ENCODE measurements around the gene ZNF836.

The ZNF836 gene

DNA sequence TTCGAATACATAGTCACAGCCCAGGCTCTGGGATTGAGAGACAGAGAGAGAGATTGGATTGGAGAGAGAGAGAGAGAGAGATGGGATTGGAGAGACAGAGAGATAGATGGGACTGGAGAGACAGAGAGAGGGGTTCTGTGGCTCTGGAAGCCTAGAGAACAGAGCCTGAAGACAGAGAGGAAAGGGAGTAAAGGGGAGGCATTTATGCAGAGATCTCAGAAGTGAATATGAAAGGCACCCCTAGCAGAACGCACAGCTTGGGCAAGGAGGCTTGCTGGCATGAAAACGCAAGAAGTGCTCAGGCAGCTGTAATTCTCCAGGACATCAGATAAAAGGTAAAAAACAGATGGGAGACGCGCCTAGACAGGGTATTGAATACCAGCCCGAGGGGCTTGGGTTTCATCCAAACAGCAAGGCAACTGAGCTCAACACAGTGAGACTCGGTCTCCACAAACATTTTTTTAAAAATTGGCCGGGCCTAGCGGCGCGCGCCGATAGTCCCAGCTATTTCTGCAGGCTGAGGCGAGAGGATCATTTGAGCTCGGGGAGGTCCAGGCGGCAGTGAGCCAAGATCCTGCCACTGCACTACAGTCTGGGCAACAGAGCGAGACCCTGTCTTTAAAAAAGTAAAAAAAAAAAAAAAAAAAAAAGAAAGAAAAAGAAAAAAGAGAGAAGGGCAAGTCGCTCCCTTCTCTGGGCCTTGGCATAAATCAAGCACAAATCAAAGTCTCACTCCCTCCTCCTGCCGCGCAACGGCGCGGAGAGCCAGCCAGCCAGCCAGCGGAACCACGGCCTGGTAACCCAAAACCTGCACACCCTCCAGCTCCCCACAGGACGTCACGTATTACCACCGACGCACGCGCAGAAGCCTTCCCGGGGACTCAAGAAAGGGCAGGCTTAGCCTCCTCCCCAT lies 17.7 kb upstream of the ZNF836 start:
- DNase-seq: no peak

GRCh38 chr19:52187407-52187806 lies 16.0 kb upstream of the ZNF836 start:
- no peak for DNase-seq

DNA sequence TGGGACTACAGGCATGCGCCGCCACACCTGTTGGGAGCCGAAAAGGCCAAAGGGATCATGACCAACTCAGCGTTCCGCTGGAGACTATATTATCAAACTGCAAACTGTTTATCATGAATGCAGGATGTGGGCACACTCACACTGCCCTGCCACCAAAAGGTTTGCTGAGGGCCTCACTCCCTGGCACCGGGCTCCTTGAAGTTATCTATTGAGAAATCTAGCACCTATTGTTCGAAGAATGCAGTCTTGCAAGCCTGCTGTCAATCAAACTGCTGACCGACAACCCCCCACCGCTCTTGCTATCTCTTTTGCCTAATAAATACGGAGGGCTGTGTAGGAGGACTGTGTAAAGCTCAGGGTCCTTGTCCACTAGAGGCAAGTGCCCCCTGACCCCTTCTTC lies 5.2 kb upstream of the ZNF836 start:
- DNase-seq: no peak

GRCh38 chr19:52172347-52172746 lies 926 bp upstream of the ZNF836 start:
- DNase-seq: no peak

- DNase-seq: no peak
Observed at GRCh38 chr19:52170863-52171320, 529 bp downstream of the ZNF836 start.

DNA sequence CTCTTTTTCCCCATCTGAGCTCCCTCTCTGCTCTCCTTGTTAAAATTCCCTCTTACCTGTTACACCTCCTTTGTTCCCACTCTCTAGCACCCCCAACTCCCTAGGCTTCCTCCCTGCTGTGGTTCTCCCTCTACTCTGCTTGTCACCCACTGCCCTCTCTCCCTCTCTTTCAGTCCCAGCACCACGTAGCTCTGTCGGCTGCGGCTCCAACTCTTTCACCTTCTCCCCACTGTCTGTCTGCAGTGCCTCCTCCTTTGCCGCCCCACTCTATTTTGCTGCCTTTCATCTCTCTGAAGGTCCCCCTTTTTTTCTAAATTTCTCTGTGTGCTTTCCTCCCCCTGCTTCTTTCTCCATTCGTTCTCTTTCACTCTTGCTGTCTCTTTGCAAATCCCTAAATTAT lies 1.1 kb downstream of the ZNF836 start:
- DNase-seq: no peak

- no peak for DNase-seq
Observed at GRCh38 chr19:52155596-52156359, 15.6 kb downstream of the ZNF836 start.

DNA sequence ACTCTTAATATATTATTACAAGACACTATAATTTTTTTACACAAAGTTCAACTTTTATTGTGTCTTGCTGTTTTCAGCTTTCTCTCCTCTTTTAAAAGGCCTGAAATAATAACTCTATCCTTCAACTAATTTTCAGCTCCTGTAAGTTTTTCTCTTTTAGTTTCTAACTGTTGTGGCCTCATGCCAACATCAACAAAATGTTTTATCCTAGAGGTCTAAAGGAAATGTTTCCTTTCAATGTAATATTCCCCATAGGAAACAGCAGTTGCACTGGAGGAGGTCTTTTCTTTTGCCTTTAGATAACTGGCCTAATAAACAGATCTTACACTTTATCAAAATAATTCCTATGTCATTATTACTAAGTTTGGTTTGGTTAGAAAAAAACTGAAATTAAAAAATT lies 23.2 kb downstream of the ZNF836 start:
- DNase-seq: no peak

DNA sequence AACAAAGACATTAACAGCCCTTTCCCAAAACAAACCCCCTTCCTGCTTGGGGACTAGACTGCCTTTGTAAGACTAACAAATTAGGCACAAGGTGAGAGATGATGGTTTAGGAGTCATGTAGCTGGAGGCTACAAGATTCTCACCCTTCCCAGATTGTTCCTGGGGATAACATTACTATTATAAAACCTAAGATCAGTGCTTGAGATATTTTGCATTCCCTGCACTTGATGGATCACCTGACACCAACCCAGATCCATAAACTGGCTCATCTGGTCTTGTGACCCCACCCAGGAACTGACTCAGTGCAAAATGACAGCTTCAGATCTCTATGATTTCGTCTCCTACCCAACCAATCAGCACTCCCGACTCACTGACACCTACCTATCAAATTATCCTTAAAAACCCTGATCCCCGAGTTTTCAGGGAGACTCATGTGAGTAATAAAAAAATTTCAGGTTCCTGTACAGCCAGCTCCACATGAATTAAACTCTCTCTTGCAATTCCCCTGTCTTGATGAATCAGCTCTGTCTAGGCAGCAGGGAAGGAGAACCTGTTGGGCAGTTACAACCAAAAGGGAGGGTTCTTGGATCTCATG lies 29.3 kb downstream of the ZNF836 start:
- no peak for DNase-seq

DNA sequence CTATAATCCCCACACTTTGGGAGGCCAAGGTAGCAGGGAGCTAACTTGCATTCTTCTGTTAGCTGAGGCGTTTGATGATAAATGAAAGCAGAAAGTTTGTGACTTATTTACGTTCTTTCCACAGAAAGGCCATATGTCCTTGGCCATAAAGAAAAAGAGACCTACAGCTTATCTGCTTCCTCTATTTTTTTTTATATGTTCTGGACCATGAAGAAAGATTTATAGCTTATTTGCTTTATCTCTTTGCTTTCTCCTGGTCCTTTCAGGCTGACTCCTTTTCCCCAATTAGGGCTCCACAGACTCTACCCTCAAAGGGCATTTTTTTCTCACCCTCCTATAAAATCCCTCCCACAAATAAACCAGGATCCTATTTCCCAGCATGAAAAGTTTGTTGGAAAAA lies 30.2 kb downstream of the ZNF836 start:
- DNase-seq: no peak

DNA sequence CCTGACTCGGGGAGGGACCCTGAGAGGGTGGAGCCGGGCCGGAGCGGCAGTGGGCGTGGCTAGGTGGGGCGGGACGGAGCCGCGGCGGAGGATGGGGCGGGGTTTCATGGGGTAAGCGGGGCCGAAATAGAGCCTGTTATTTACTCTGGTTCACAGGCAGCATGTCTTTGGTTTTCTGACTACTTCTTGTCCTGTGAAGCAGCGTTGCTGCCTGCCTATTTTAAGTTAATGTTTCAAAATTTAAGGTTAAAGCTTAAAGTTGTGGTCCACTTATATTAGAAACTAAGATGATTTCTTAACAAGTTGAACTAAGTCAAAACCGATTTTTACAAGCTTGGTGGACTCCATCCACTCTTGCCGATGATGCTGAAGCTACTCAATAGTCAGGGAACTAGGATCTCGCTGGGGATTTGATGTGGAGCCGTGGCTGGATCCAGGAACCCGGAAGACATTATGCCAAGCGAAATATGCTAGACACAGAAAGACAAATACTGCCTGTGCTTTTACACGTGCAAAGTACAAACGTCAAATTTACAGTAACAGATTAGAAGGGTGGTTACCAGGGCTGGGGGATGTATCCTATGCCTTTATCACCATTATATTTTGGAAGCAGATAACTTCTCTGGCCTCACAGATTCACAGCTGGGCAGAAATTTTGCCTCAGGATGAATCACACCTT lies 31.2 kb downstream of the ZNF836 start:
- DNase-seq: no peak

DNA sequence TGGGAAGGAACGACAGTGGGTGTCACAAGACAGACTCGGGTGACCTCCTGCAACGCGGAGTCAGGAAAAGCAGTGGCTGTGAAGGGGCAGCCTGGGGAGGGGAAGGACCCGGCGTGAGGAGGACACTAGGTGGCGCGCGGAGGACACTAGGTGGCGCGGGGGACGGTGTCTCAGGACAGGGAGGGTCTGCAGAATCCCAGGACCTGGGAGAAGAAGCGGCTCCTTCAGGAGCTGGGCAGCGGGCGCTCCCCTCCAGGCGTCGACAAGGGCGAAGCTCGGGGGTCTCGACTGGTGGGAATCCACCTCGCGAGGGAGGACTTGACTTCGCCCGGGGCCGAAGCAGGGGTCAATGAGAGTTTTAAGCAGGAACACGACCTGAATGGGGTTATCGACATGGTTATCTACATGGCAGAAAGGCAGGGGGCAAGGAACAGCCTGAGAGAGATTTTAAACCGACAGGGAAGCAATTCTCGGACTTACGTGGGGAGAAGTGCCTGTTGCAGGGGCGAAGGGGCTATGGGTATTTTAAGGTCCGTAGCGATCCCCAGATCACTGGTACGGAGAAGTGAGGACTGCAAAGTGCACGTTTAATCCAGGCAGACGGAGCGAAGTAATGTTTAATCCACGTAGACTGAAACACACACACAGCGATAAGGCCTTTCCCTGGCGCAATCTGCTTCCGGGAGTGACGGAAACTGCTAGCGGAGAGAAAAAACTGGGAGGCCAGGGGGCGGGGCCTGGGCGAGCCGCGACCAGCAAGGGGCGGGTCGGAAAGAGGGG lies 32.0 kb downstream of the ZNF836 start, which contains the start of gene ZNF616:
Gene ZNF616, minus strand, starts transcription at position 687 of the 780 bp plus-strand sequence. CDS start 9,426 bp downstream, outside the sequence.
- peak; percentile 98 for DNase-seq

DNA sequence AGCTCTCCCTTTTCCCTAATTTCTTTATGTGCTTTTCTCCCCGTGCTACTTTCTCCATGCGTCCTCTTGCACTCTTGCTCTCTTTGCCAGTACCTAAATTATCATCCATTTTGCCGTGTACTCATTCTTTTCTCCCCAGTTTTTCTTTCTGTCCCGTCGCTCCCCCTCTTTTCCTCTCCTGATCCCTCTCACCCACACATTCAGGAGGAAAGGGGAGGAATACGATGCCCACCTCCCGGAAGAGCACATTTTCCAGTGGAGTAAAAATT lies 32.5 kb downstream of the ZNF836 start:
- no peak for DNase-seq

DNA sequence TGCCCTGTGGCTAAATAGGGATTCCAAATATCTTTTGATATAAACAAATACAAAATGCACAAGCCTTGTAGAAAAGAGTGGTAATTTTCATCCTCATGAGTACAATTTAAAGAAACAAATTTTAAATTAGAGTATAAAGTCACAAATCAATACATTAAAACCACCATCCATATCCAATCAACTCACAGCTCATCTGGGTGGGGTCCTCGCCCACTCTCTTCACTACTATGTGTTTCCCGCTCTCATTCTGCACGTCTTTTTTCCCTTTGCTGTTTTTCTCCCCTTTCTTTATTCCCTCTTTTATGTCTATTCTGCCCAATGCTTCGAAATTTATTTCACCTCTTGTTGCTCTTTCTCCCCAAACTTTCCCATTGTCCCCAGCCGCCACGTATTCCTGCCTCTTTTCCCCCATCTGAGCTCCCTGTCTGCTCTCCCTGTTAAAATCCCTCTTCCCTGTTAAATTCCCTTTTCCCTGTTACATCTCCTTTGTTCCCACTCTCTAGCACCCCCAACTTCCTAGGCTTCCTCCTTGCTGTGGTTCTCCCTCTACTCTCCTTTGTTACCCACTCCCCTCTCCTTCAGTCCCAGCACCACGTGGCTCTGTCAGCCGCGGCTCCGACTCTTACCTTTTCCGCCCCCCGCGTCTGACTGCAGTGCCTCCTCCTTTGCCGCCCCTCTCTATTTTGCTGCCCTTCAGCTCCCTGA lies 33.0 kb downstream of the ZNF836 start:
- peak; percentile 40 for DNase-seq

- DNase-seq: no peak
Observed at GRCh38 chr19:52120286-52120685, 51.1 kb downstream of the ZNF836 start.

DNA sequence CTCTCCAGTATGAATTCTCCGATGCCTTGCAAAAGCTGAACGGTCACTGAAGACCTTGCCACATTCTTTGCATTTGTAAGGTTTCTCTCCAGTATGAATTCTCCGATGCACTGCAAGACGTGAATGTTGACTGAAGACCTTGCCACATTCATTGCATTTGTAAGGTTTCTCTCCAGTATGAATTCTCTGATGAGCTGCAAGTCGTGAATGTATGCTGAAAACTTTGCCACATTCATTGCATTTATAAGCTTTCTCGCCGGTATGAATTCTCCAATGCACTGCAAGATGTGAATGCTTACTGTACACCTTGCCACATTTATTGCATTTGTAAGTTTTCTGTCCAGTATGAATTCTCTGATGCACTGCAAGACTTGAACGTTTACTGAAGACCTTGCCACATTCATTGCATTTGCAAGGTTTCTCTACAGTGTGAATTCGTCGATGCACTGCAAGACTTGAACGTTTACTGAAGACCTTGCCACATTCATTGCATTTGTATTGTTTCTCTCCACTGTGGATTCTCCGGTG lies 55.8 kb downstream of the ZNF836 start:
- DNase-seq: no peak

DNA sequence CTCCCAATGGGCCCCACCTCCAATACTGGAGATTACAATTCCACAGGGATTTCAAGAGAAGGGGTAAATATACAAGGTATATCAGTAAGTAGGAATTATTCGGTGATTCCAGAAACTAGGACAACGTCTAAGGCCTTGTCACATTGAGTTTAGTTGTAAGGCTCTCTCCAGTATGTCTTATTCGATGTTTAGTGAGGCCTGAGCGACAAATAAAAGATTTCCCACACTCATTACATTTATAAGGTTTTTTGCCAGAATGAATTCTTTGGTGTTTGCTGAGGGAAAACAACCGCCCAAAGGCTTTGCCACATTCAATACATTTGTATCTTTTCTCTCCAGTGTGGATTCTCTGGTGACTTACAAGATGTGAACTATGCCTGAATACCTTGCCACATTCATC lies 56.7 kb downstream of the ZNF836 start:
- no peak for DNase-seq

DNA sequence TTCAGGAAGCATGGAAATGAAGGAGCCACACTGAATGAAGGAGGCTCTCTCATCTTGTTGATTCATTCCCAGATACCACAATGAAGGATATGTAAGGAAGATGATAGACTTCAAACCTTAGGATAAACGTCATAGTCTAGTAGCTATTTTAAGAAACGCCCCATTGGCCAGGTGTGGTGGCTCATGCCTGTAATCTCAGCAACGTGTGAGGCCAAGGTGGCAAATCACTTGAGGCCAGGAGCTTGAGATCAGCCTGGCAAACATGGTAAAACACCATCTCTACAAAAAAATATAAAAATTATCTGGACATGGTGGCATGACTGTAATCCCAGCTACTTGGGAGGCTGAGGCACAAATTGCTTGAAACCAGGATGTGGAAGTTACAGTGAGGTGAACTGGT lies 58.8 kb downstream of the ZNF836 start:
- no peak for DNase-seq

GRCh38 chr19:52110780-52111179 lies 60.6 kb downstream of the ZNF836 start:
- no peak for DNase-seq
